Neuron (in vitro differentiated cells): ENCODE results near the gene IL20RB.

Experiments used
- H2AFZ ChIP-seq: one replicate; pipeline ENCODE4 v1.6.1; 2013; ENCODE audit warnings: low read depth, mild to moderate bottlenecking, inconsistent platforms, low read length, moderate library complexity
- H3K27me3 ChIP-seq: one replicate; pipeline ENCODE4 v1.6.1; 2013; ENCODE audit warnings: low read length; ENCODE audit not compliant: insufficient read depth
- H3K36me3 ChIP-seq: one replicate; pipeline ENCODE4 v1.6.1; 2013; ENCODE audit warnings: low read length; ENCODE audit not compliant: insufficient read depth
- H3K4me1 ChIP-seq: one replicate; pipeline ENCODE4 v1.6.1; 2013; ENCODE audit warnings: low read length; ENCODE audit not compliant: insufficient read depth
- H3K4me3 ChIP-seq: 2 replicates; pipeline ENCODE4 v1.5.1; 2013; ENCODE audit warnings: mild to moderate bottlenecking, low read length, moderate library complexity
- H3K9me3 ChIP-seq: one replicate; pipeline ENCODE4 v1.6.1; 2013; ENCODE audit warnings: low read length

Gene IL20RB, protein sequence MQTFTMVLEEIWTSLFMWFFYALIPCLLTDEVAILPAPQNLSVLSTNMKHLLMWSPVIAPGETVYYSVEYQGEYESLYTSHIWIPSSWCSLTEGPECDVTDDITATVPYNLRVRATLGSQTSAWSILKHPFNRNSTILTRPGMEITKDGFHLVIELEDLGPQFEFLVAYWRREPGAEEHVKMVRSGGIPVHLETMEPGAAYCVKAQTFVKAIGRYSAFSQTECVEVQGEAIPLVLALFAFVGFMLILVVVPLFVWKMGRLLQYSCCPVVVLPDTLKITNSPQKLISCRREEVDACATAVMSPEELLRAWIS

DNA sequence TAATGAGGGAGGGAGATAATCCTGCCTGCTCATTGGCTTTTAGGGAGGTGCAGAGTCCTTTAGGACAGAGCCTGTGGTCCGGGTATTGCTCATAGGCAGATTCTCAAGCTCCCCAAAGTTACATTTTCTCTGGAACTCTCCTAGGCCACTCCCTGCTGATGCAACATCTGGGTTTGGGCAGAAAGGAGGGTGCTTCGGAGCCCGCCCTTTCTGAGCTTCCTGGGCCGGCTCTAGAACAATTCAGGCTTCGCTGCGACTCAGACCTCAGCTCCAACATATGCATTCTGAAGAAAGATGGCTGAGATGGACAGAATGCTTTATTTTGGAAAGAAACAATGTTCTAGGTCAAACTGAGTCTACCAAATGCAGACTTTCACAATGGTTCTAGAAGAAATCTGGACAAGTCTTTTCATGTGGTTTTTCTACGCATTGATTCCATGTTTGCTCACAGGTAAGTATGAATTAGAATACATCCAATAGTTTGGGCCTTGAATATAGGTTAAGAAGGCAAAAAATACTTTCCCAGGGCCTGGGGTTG is at the start of gene IL20RB:
Gene IL20RB, plus strand, starts transcription at position 233 of the 538 bp plus-strand sequence. Its CDS starts 131 bp downstream, at position 364.
- Histone ChIP-seq H2AFZ (no peak within 1 kb of the TSS), H3K27me3 (no peaks in the 10 kb centered on the region), H3K4me1 (no peaks in the 10 kb centered on the region), H3K9me3 (no peaks in the 10 kb centered on the region), H3K4me3 (no peak within 1 kb of the TSS), H3K36me3 (no peaks in the 10 kb centered on the region)

DNA sequence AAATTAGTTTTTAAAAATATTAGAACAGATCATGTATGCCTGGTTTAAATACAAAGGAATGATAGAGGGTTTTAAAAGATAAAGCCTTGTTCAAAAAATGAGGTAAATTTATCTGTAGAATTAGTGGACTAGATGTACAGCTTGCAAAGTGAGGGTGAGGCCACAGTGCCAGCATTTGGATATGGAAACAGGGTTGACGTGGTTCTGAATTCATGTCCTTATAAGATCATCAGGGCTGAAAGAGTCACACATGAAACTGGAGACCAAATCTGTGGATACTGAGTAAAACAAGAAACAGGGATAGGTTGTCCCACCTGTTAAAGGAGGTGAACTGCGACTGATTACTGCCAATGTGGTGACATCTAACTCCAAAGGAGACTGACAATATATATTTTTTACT is 49.5 kb upstream of the IL20RB start:
- Histone ChIP-seq H3K27me3 (no peaks in the 10 kb centered on the region), H3K4me3 (no peak overlapping the region), H2AFZ (no peak overlapping the region), H3K9me3 (peaks cover 5% of the 10 kb centered on the region), H3K4me1 (no peaks in the 10 kb centered on the region), H3K36me3 (no peaks in the 10 kb centered on the region)

DNA sequence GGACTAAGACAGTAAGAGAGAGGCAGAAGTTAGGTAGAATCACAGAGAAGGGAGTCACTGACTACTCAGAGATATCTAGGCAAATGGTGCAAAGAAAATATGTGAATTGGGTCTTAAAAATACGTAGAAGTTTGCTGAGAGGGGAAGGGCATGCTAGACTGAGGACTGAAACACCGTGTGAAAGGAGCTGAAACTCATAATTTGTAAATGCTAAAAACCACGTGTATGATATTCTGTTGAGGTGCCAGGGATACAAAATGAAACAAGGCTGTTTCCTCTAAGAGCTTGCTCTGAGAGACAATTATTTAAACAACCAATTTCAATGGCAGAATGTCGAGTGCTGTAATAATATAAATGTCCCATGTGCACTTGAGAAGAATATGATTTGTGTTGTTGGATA is 48.6 kb upstream of the IL20RB start:
- H3K4me1 ChIP-seq = no peaks in the 10 kb centered on the region
- H2AFZ ChIP-seq = no peak overlapping the region
- no peak overlapping the region for H3K4me3 ChIP-seq
- peaks cover 5% of the 10 kb centered on the region for H3K9me3 ChIP-seq
- no peaks in the 10 kb centered on the region for H3K27me3 ChIP-seq
- no peaks in the 10 kb centered on the region for H3K36me3 ChIP-seq

DNA sequence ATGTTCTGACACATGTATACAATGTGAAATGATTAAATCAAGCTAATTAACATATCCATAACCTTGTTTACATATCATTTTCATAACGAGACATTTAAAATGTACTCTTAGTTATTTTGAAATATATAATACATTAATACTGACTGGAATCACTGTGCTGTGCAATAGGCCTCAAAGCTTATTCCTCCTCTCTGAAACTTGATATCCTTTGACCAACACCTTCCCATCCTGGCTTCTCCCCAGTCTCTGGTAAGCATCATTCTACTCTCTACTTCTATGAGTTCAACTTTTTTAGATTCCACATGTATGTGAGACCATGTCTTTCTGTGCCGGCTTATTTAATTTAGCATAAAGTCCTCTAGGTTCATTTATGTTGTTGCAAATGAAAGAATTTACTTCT is 47.1 kb upstream of the IL20RB start:
- H3K36me3 ChIP-seq = no peaks in the 10 kb centered on the region
- no peaks in the 10 kb centered on the region for H3K4me1 ChIP-seq
- peaks cover 5% of the 10 kb centered on the region for H3K9me3 ChIP-seq
- no peak overlapping the region for H3K4me3 ChIP-seq
- no peak overlapping the region for H2AFZ ChIP-seq
- no peaks in the 10 kb centered on the region for H3K27me3 ChIP-seq

DNA sequence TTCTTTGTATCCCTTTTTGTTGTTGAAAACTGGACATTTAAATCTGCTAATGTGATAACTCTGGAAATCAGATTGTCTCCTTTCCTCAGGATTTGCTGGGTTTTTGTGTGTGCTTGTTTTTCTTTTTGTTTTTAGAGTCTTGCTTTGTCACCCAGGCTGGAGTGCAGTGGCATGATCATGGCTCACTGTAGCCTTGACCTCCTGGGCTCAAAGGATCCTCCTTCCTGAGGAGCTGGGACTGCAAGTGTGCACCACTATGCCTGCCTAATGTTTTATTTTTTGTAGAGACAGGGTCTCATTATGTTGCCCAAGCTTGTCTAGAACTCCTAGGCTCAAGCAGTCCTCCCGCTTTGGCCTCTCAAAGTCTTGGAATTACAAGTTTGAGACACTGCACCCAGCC is 44.6 kb upstream of the IL20RB start:
- Histone ChIP-seq H3K4me3 (no peak overlapping the region), H3K4me1 (no peaks in the 10 kb centered on the region), H3K9me3 (peaks cover 3% of the 10 kb centered on the region), H2AFZ (no peak overlapping the region), H3K36me3 (no peaks in the 10 kb centered on the region), H3K27me3 (no peaks in the 10 kb centered on the region)

DNA sequence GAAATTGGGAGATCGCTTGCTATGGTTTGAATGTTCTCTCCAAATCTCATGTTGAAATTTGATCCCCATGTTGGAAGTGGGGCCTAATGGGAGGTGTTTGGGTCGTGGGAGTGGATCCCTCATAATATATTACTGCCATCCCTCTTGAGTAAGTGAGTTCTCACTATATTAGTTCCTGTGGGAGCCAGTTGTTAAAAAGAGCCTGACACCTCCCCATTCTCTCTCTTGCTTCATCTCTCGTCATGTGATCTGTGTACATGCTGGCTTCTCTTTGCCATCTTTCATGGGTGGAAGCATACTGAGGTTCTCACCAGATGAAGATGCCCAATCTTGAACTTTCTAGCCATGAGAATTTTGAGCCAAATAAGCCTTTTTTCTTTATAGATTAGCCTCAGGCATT is 43.0 kb upstream of the IL20RB start:
- no peaks in the 10 kb centered on the region for H3K27me3 ChIP-seq
- H2AFZ ChIP-seq = no peak overlapping the region
- no peaks in the 10 kb centered on the region for H3K4me1 ChIP-seq
- H3K9me3 ChIP-seq = peaks cover 3% of the 10 kb centered on the region
- H3K36me3 ChIP-seq = no peaks in the 10 kb centered on the region
- H3K4me3 ChIP-seq = no peak overlapping the region

DNA sequence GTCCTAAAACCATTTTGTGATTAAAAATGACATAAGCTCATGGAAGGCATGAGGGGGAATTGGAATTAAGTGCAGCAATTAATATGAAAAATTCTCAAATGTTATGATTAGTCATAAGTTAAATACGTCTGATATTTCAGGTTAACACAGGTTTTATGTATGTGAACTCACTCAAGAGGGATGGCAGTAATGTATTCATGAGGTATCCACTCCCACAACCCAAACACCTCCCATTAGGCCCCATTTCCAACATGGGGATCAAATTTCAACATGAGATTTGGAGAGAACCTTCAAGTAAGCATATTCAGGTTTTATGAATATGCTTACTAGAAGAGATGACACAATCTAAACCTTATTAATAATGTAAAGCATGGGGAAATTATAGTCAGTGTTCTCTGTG is 41.6 kb upstream of the IL20RB start:
- Histone ChIP-seq H3K4me3 (no peak overlapping the region), H3K36me3 (no peaks in the 10 kb centered on the region), H3K4me1 (no peaks in the 10 kb centered on the region), H3K27me3 (no peaks in the 10 kb centered on the region), H2AFZ (no peak overlapping the region), H3K9me3 (peaks cover 3% of the 10 kb centered on the region)

DNA sequence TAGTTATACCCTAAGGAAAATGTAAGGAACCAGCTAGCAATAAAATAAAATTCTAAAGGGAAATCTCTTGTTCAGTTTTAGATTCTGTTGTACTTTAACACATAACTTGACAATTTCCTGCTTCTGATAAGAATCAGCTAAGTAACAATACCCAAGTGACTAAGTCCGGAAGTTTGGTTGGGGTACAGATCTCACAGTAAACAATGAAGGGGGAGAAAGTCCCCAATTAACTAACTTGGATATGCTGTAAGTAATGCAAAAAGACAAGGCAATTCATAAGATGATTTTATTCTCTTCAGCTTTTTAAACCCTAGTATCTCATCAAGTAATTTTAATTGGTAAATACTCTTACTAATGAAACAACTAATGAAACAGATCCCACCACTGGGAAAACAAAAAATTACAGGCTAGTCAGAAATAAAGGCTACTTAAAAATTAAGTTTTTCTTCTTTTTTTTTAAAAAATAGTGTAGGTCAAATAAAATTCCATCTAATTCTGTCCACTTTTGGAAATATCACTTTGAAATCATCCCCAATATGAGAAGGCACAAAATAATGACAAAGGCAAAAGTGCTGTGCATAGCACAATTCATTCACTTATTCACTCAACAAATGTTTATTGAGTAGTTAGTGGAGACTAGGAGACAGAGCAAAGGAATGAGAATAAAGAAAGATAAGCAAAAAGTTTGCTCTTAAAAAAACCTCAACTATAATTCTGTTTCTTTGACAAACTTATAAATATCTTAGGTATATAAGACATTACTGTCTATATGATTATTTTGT is 37.8 kb upstream of the IL20RB start:
- Histone ChIP-seq H2AFZ (no peak overlapping the region), H3K27me3 (no peaks in the 10 kb centered on the region), H3K4me3 (no peak overlapping the region), H3K4me1 (no peaks in the 10 kb centered on the region), H3K9me3 (peaks cover 4% of the 10 kb centered on the region), H3K36me3 (no peaks in the 10 kb centered on the region)

DNA sequence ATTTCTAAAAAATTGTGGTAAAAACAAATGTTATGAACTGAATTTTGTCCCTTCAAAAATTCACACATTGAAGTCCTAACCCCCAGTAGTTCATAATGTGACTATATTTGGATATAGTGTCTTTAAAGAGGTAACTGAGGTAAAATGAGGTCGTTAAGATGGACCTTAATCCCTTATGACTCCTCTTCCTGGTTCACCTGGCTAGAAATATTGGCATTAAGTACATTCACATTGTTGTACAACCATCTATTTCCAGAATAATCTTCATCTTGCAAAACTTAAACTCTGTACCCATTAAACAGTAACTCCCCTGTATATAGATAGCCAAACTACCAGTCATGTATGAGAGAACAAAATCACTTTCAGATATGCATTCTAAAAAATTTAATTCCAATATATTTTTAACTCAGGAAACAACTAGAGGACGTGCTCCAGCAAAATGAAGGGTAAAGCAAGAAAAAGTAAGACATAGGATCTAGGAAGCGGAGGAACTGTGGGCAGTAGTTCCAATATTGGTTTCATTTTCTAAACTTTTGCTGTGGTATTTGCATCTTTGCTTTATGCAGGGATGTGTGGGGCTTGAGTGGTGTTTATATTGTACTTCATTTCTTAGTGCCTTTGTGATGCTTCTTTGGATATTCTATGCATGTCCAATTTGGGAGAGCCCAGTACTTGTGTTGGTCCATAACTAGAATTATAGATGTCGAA is 36.7 kb upstream of the IL20RB start:
- H3K4me3 ChIP-seq = no peak overlapping the region
- no peaks in the 10 kb centered on the region for H3K4me1 ChIP-seq
- peaks cover 4% of the 10 kb centered on the region for H3K9me3 ChIP-seq
- H2AFZ ChIP-seq = no peak overlapping the region
- H3K36me3 ChIP-seq = no peaks in the 10 kb centered on the region
- H3K27me3 ChIP-seq = no peaks in the 10 kb centered on the region

DNA sequence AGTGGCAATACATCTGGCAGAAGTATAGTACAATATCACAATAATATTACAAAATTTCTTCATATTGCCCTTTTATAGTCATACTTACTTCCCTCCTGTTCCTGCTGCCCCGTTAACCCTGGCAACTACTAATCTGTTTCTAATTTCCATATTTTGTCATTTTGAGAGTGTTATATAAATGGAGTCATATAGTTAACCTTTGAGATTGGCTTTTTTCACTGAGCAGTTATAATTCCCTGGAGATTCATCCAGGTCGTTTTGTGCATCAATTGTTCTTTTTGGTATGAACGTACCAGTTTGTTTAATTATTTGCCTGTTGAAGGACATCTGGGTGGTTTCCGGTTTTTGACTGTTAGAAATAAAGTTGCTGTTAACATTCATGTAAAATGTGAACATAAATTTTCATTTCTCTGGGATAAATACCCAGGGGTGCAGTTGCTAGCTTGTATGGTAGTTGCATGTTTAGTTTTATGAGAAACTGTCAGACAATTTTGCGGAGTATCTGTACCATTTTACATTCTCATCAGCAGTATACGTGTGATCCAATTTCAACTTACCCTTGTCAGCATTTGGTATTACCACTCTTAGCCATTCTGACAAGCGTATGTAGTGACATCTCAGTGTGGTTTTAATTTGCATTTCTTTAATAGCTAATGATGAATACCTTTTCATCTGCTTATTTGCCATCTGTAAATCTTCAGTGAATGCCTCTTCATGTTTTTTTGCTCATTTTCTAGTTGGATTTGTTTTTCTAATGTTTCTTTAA is 32.2 kb upstream of the IL20RB start:
- Histone ChIP-seq H3K4me3 (no peak overlapping the region), H3K27me3 (no peaks in the 10 kb centered on the region), H3K36me3 (peaks cover 10% of the 10 kb centered on the region), H3K4me1 (no peaks in the 10 kb centered on the region), H2AFZ (no peak overlapping the region), H3K9me3 (peaks cover 6% of the 10 kb centered on the region)

DNA sequence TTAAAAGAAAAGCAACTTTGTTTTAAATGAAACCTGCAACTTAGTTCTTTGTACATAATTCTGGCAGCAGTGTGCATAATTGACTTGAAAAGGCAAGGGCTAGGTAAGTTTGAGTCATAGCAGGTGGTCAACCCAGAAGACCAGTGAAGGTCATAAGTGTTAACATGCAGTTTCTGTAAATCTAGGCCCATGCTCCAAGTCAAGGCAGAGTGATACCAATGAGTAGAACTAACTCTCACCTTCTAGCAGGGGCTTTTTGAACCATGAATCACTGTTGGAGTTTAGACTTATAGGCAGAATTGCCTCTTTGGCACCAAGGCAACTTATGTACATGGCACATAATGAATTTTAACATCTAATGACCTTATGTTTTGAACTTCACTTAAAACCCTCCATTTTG is 29.5 kb upstream of the IL20RB start:
- H3K4me1 ChIP-seq = no peaks in the 10 kb centered on the region

DNA sequence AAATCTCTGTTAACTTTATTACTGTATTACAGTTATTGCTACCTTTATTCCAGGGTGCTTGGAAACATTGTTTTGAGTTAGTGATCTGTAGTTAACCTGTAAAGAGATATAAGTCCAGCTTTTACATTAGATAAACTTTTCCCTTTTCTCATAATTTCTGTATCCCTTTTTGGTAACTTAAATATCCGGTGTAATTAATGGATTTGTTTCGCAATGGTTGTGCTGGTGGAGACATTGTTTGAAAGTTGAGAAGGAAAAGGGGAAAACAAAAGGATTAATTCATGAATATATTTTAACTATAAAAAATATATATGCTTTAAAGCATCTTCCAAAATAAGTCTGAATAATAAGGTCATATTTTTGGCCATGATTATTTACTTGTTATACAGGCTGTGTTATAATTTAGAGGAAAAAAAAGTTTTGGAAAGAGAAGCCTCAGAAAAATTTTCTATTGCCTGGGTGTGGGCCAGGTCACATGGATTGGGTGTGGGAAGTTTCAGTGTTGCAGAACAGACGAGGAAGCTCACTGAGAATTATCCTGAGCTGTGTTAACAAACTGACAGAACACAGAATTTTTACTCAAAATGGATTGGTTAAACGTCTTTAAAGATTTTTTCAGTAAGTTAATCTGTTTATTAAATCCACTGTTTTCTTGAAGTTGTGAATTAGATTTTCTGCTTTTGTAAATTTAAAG is 27.7 kb upstream of the IL20RB start:
- peaks cover 2% of the 10 kb centered on the region for H3K9me3 ChIP-seq
- no peaks in the 10 kb centered on the region for H3K4me1 ChIP-seq
- H3K36me3 ChIP-seq = peaks cover 13% of the 10 kb centered on the region
- H2AFZ ChIP-seq = no peak overlapping the region
- H3K4me3 ChIP-seq = no peak overlapping the region
- no peaks in the 10 kb centered on the region for H3K27me3 ChIP-seq

More for the DNA sequence above, 29.5 kb upstream of the IL20RB start:
- no peaks in the 10 kb centered on the region for H3K27me3 ChIP-seq
- H3K4me3 ChIP-seq = no peak overlapping the region
- H2AFZ ChIP-seq = no peak overlapping the region
- H3K36me3 ChIP-seq = peaks cover 10% of the 10 kb centered on the region
- H3K9me3 ChIP-seq = peaks cover 2% of the 10 kb centered on the region
